HepG2 (cell line): ENCODE measurements around the gene DMKN. TPM values are rescaled to one million over a fixed set of nuclear protein-coding genes. Genes with fewer than 3 reads are reported as not detected.

ENCODE experiments used
- CBX2 ChIP-seq, 2 experiments: fragments of 200-600 bp in 1 of 2; sonication (generic); formaldehyde crosslinking in 1 of 2; IDR thresholded peaks; 2 replicates each; pipeline versions ENCODE4 v1.7.0 to v1.8.1; 2018 to 2022; ENCODE audit warnings: low read depth in 2 of 2, low read length in 1 of 2, mild to moderate bottlenecking in 1 of 2, missing genetic modification reagents in 1 of 2
- CENPX ChIP-seq: sonication (generic); formaldehyde crosslinking; IDR thresholded peaks from 2 replicates; pipeline ENCODE4 v1.9.0; 2021; ENCODE audit warnings: mild to moderate bottlenecking, missing genetic modification reagents, moderate library complexity
- JUNB ChIP-seq: sonication (generic); formaldehyde crosslinking; IDR thresholded peaks from 2 replicates; pipeline ENCODE4 v1.8.0; 2022; ENCODE audit warnings: missing genetic modification reagents, mild to moderate bottlenecking, borderline replicate concordance
- NCOA5 ChIP-seq: sonication (generic); formaldehyde crosslinking; IDR thresholded peaks from 2 replicates; pipeline ENCODE4 v1.4.0; 2020; ENCODE audit warnings: missing genetic modification reagents
- RNF2 ChIP-seq: fragments of 450-650 bp; conservative IDR thresholded peaks from 2 replicates; pipeline ENCODE4 v1.6.1; 2016; ENCODE audit warnings: low read depth
- SOX6 ChIP-seq, 2 experiments: fragments of 450-650 bp in 1 of 2; sonication (generic) in 1 of 2; formaldehyde crosslinking in 1 of 2; IDR thresholded peaks; 2 replicates each; pipeline versions ENCODE4 v1.4.0 to v1.6.1; 2017 to 2020; ENCODE audit warnings: antibody characterized with exemption in 1 of 2, mild to moderate bottlenecking in 1 of 2, missing genetic modification reagents in 1 of 2
- SP5 ChIP-seq: IDR thresholded peaks from 2 replicates; pipeline ENCODE4 v1.6.1; 2016; ENCODE audit warnings: low read depth, borderline replicate concordance
- TBX3 ChIP-seq: fragments of 450-650 bp; IDR thresholded peaks from 2 replicates; pipeline ENCODE4 v1.6.1; 2017; ENCODE audit warnings: antibody characterized with exemption, mild to moderate bottlenecking, inconsistent platforms, borderline replicate concordance
- TCF7L2 ChIP-seq: IDR thresholded peaks from 2 replicates; pipeline ENCODE4 v1.6.1; 2011; ENCODE audit warnings: mild to moderate bottlenecking, low read depth, low read length, moderate library complexity
- TEAD2 ChIP-seq: sonication (generic); formaldehyde crosslinking; IDR thresholded peaks from 2 replicates; pipeline ENCODE4 v1.9.0; 2021; ENCODE audit warnings: missing genetic modification reagents
- TEAD3 ChIP-seq: optimal IDR thresholded peaks from 2 replicates; pipeline ENCODE3; 2016; ENCODE audit warnings: borderline replicate concordance
- TSC22D2 ChIP-seq: sonication (generic); formaldehyde crosslinking; IDR thresholded peaks from 2 replicates; pipeline ENCODE4 v1.5.1; 2020; ENCODE audit warnings: missing genetic modification reagents, mild to moderate bottlenecking, borderline replicate concordance
- ZBTB3 ChIP-seq: sonication (generic); formaldehyde crosslinking; IDR thresholded peaks from 2 replicates; pipeline ENCODE4 v1.4.0; 2020; ENCODE audit warnings: low read depth, mild to moderate bottlenecking, moderate library complexity, missing genetic modification reagents, borderline replicate concordance
- ZNF484 ChIP-seq: sonication (generic); formaldehyde crosslinking; IDR thresholded peaks from 2 replicates; pipeline ENCODE4 v1.5.1; 2020; ENCODE audit warnings: mild to moderate bottlenecking, low read depth, missing genetic modification reagents, borderline replicate concordance
- ZNF556 ChIP-seq: sonication (generic); formaldehyde crosslinking; IDR thresholded peaks from 2 replicates; pipeline ENCODE4 v1.4.0; 2020; ENCODE audit warnings: mild to moderate bottlenecking, missing genetic modification reagents, borderline replicate concordance
- ZNF629 ChIP-seq: sonication (generic); formaldehyde crosslinking; conservative IDR thresholded peaks from 2 replicates; pipeline ENCODE4 v1.5.0; 2020; ENCODE audit warnings: missing genetic modification reagents
- ZNF773 ChIP-seq: sonication (generic); formaldehyde crosslinking; IDR thresholded peaks from 2 replicates; pipeline ENCODE4 v1.4.0; 2020; ENCODE audit warnings: missing genetic modification reagents, borderline replicate concordance
- polyA plus RNA-seq, 8 experiments: library from polyadenylated mRNA; depleted of rRNA in 3 of 8; stranded (reverse) in 7 of 8; unstranded in 1 of 8; fragments of >200 nt; fragmentation: Illumina TruSeq in 4 of 8; extraction: Trizol in 4 of 8; gene quantifications; 2 replicates each; pipeline versions ENCODE4 v1.2.1 to v1.2.3, GENCODE V29; 2011 to 2016; ENCODE audit warnings: low read depth in 4 of 8, missing spikeins in 1 of 8, mixed read lengths in 1 of 8; ENCODE audit not compliant: insufficient read depth in 1 of 8
- total RNA-seq, 5 experiments: library from RNA; depleted of rRNA; stranded (reverse); fragments of >200 nt; fragmentation: Illumina TruSeq; extraction: Trizol; gene quantifications; 2 replicates each; pipeline ENCODE4 v1.2.3, GENCODE V29; 2016; ENCODE audit warnings: low read depth in 1 of 5
- TF ChIP-seq, protein P1 (sequence below): fragments of 450-650 bp; IDR thresholded peaks from 2 replicates; pipeline ENCODE4 v1.6.1; 2017; ENCODE audit warnings: mild to moderate bottlenecking
- TF ChIP-seq, protein P2 (sequence below): sonication (generic); formaldehyde crosslinking; IDR thresholded peaks from 2 replicates; pipeline ENCODE4 v1.4.0; 2020; ENCODE audit warnings: low read depth, mild to moderate bottlenecking, missing genetic modification reagents
- TF ChIP-seq, protein P3 (sequence below): sonication (generic); formaldehyde crosslinking; IDR thresholded peaks from 2 replicates; pipeline ENCODE4 v1.5.1; 2020; ENCODE audit warnings: mild to moderate bottlenecking, moderate library complexity, missing genetic modification reagents
- TF ChIP-seq, protein P4 (sequence below): IDR thresholded peaks from 2 replicates; pipeline ENCODE4 v1.6.1; 2012; ENCODE audit warnings: low read depth, low read length, improper control_type of control experiment

Gene DMKN
- total and polyA plus RNA-seq, 2 of the 13 experiments (the other 11 are each of a cell fraction or from before 2014, with no cell fraction given): 50.8 to 57.1 TPM

DNA sequence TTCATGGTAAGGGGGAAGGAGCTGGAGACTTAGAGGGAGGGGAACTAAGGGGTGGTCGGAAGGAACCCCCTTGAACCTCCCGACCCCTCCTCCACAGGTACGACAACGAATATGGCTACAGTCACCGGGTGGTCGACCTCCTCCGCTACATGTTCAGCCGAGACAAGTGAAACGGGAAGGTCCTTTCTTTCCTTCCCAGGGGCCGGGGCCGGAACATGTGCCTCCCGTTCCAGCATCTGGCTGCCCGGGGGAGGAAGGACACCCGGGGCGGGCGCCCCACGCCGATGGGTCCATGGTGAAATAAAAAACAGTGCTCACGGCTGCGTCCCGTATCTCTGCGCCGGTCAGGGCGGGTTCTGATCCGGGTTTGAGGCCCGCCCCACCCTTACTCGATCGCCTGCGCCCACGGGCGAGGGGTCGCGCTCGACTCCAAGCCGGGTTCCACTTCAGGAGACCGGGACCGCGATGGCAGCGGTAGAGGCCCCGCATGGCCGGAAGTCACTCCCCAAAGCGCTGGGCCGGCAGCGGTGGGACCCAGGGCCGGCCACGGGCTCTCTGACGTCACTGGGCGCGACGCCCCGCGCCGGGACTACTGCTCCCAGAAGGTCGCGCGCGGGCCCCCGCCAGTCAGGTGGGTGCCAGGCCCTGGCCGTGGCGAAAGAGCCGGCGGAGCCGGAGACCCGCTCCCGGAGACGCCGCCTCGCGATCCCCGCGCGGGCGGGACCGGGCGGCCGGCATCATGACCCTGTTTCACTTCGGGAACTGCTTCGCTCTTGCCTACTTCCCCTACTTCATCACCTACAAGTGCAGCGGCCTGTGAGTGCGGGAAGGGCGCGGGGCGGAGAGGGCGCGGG is 31.8 kb upstream of the DMKN start, which contains the start of gene TMEM147 (continued):
- TF ChIP-seq, protein P1, sequence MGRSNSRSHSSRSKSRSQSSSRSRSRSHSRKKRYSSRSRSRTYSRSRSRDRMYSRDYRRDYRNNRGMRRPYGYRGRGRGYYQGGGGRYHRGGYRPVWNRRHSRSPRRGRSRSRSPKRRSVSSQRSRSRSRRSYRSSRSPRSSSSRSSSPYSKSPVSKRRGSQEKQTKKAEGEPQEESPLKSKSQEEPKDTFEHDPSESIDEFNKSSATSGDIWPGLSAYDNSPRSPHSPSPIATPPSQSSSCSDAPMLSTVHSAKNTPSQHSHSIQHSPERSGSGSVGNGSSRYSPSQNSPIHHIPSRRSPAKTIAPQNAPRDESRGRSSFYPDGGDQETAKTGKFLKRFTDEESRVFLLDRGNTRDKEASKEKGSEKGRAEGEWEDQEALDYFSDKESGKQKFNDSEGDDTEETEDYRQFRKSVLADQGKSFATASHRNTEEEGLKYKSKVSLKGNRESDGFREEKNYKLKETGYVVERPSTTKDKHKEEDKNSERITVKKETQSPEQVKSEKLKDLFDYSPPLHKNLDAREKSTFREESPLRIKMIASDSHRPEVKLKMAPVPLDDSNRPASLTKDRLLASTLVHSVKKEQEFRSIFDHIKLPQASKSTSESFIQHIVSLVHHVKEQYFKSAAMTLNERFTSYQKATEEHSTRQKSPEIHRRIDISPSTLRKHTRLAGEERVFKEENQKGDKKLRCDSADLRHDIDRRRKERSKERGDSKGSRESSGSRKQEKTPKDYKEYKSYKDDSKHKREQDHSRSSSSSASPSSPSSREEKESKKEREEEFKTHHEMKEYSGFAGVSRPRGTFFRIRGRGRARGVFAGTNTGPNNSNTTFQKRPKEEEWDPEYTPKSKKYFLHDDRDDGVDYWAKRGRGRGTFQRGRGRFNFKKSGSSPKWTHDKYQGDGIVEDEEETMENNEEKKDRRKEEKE: no peak
- TF ChIP-seq, protein P2, sequence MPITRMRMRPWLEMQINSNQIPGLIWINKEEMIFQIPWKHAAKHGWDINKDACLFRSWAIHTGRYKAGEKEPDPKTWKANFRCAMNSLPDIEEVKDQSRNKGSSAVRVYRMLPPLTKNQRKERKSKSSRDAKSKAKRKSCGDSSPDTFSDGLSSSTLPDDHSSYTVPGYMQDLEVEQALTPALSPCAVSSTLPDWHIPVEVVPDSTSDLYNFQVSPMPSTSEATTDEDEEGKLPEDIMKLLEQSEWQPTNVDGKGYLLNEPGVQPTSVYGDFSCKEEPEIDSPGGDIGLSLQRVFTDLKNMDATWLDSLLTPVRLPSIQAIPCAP (CRISPR knock-in tag): no peak
- TF ChIP-seq TSC22D2 (no peak), TBX3 (no peak), NCOA5 (CRISPR knock-in tag) (no peak), TCF7L2 (no peak), TEAD3 (peak; percentile 35), ZNF773 (CRISPR knock-in tag) (peak; percentile 33; the same call in 1 of the 2 replicates), ZNF484 (CRISPR knock-in tag) (no peak), ZNF629 (CRISPR knock-in tag) (no peak), TEAD2 (CRISPR knock-in tag) (no peak), ZBTB3 (CRISPR knock-in tag) (0 out of 2 replicates have a peak, but pooled peaks have one; percentile 24), RNF2 (no peak), JUNB (no peak), CENPX (CRISPR knock-in tag) (no peak), CBX2 (IDR thresholded peaks at IDR 0.05; ENCODE audit: low read depth, low read length) (no peak), CBX2 (CRISPR knock-in tag; IDR thresholded peaks at IDR 0.05; ENCODE audit: low read depth) (no peak), SOX6 (IDR thresholded peaks at IDR 0.05) (no peak), SOX6 (CRISPR knock-in tag; IDR thresholded peaks at IDR 0.05) (peak; percentile 53), SP5 (CRISPR knock-in tag) (no peak), ZNF556 (CRISPR knock-in tag) (no peak; the same call in 1 of the 2 replicates)
- TF ChIP-seq, protein P3, sequence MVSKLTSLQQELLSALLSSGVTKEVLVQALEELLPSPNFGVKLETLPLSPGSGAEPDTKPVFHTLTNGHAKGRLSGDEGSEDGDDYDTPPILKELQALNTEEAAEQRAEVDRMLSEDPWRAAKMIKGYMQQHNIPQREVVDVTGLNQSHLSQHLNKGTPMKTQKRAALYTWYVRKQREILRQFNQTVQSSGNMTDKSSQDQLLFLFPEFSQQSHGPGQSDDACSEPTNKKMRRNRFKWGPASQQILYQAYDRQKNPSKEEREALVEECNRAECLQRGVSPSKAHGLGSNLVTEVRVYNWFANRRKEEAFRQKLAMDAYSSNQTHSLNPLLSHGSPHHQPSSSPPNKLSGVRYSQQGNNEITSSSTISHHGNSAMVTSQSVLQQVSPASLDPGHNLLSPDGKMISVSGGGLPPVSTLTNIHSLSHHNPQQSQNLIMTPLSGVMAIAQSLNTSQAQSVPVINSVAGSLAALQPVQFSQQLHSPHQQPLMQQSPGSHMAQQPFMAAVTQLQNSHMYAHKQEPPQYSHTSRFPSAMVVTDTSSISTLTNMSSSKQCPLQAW (CRISPR knock-in tag): peak; percentile 20; the same call in 1 of the 2 replicates
- TF ChIP-seq, protein P4, sequence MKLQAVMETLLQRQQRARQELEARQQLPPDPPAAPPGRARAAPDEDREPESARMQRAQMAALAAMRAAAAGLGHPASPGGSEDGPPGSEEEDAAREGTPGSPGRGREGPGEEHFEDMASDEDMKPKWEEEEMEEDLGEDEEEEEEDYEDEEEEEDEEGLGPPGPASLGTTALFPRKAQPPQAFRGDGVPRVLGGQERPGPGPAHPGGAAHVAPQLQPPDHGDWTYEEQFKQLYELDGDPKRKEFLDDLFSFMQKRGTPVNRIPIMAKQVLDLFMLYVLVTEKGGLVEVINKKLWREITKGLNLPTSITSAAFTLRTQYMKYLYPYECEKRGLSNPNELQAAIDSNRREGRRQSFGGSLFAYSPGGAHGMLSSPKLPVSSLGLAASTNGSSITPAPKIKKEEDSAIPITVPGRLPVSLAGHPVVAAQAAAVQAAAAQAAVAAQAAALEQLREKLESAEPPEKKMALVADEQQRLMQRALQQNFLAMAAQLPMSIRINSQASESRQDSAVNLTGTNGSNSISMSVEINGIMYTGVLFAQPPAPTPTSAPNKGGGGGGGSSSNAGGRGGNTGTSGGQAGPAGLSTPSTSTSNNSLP: no peak
